Smooth muscle cell (in vitro differentiated cells): ENCODE data around the gene TEX19. TPM values are rescaled to one million over a fixed set of nuclear protein-coding genes. Genes with fewer than 3 reads are reported as not detected.

ENCODE experiments used
- DNase-seq: peaks from one replicate; lab custom pipeline; 2025; ENCODE audit not compliant: unreplicated experiment; lab: John Stamatoyannopoulos, UW
- H2AFZ ChIP-seq: fragments of 200-600 bp; sonication (generic); 2 replicates; pipeline ENCODE4 v1.6.0; 2016; ENCODE audit warnings: antibody characterized with exemption, low read depth, mild to moderate bottlenecking
- H3F3A ChIP-seq: fragments of 200-600 bp; sonication (generic); 2 replicates; pipeline ENCODE4 v1.6.0; 2017; ENCODE audit warnings: antibody characterized with exemption, low read depth
- H3K27ac ChIP-seq: fragments of 200-600 bp; sonication (generic); 2 replicates; pipeline ENCODE4 v1.5.1; 2016; ENCODE audit warnings: low read depth, mild to moderate bottlenecking
- H3K27me3 ChIP-seq: fragments of 200-600 bp; sonication (generic); 2 replicates; pipeline ENCODE4 v1.6.1; 2016; ENCODE audit warnings: low read depth, mild to moderate bottlenecking
- H3K36me3 ChIP-seq: fragments of 200-600 bp; sonication (generic); 2 replicates; pipeline ENCODE4 v1.5.1; 2016; ENCODE audit warnings: low read depth
- H3K4me1 ChIP-seq: fragments of 200-600 bp; sonication (generic); 2 replicates; pipeline ENCODE4 v1.5.1; 2016; ENCODE audit warnings: low read depth
- H3K4me2 ChIP-seq: fragments of 200-600 bp; sonication (generic); 2 replicates; pipeline ENCODE4 v1.6.0; 2016; ENCODE audit warnings: mild to moderate bottlenecking
- H3K4me3 ChIP-seq: fragments of 200-600 bp; sonication (generic); 2 replicates; pipeline ENCODE4 v1.5.1; 2016; ENCODE audit warnings: mild to moderate bottlenecking
- H3K79me2 ChIP-seq: fragments of 200-600 bp; sonication (generic); 2 replicates; pipeline ENCODE4 v1.6.0; 2016; ENCODE audit warnings: low read depth, mild to moderate bottlenecking
- H3K9ac ChIP-seq: fragments of 200-600 bp; sonication (generic); 2 replicates; pipeline ENCODE4 v1.6.0; 2016; ENCODE audit warnings: low read depth
- H3K9me3 ChIP-seq: fragments of 200-600 bp; sonication (generic); replicated peaks from 2 replicates; pipeline ENCODE4 v1.5.1; 2016; ENCODE audit warnings: low read depth
- H4K20me1 ChIP-seq: fragments of 200-600 bp; sonication (generic); 2 replicates; pipeline ENCODE4 v1.6.0; 2016; ENCODE audit warnings: low read depth
- WGBS: methylation state at CpG from one replicate; pipeline ENCODE4 v1.1.7; 2016; ENCODE audit warnings: low lambda C conversion rate; 5-methylcytosine and 5-hydroxymethylcytosine counted together
- polyA plus RNA-seq: library from polyadenylated mRNA; unstranded; fragments of >200 nt; fragmentation: Nextera tagmentation; extraction: Ambion mirVana; gene quantifications from 2 replicates; pipeline ENCODE4 v1.2.1, GENCODE V29; 2016
- total RNA-seq: library from RNA; depleted of rRNA; stranded (reverse); fragments of >200 nt; gene quantifications from 2 replicates; pipeline ENCODE4 v1.2.3, GENCODE V29; 2014
- TF ChIP-seq, protein P1 (sequence below): fragments of 200-600 bp; sonication (generic); IDR thresholded peaks from 2 replicates; pipeline ENCODE4 v1.5.1; 2017; ENCODE audit warnings: borderline replicate concordance, mild to moderate bottlenecking, antibody characterized with exemption; ENCODE audit not compliant: insufficient read depth, poor library complexity, severe bottlenecking

TEX19 gene
- total and polyA plus RNA-seq, 2 experiments from 2014 or later = not detected

DNA sequence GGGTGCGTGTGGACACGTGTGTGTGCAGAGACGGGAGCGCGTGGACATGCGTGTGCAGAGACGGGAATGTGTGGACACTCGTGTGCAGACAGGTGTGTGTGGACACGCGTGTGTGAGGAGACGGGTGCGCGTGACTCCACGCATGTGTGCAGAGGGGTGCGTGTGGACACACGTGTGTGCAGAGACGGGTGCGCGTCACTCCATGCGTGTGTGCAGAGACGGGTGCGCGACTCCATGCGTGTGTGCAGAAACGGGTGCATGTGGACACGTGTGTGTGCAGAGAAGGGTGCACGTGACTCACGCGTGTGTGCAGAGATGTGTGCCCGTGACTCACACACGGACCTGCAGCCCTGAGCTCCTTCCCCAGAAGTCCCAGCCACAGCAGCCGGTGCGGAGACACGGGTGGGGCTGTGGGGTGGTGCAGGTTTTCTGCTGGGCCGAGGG, 39.4 kb upstream of the TEX19 start:
- no peak overlapping the region for H3K27ac ChIP-seq
- no peaks in the 10 kb centered on the region for H3K79me2 ChIP-seq
- no peak overlapping the region for H2AFZ ChIP-seq
- H3K27me3 ChIP-seq = peaks cover 4% of the 10 kb centered on the region
- DNase-seq = no peak
- no peaks in the 10 kb centered on the region for H3K9me3 ChIP-seq
- 96% methylated on average over 33 of the region's 35 CpGs for WGBS
- no peak overlapping the region for H3K4me3 ChIP-seq
- H4K20me1 ChIP-seq = no peaks in the 10 kb centered on the region
- H3K4me2 ChIP-seq = no peak overlapping the region
- no peaks in the 10 kb centered on the region for H3F3A ChIP-seq
- no peaks in the 10 kb centered on the region for H3K36me3 ChIP-seq
- no peak overlapping the region for H3K9ac ChIP-seq
- peaks cover 4% of the 10 kb centered on the region for H3K4me1 ChIP-seq
- TF ChIP-seq, protein P1, sequence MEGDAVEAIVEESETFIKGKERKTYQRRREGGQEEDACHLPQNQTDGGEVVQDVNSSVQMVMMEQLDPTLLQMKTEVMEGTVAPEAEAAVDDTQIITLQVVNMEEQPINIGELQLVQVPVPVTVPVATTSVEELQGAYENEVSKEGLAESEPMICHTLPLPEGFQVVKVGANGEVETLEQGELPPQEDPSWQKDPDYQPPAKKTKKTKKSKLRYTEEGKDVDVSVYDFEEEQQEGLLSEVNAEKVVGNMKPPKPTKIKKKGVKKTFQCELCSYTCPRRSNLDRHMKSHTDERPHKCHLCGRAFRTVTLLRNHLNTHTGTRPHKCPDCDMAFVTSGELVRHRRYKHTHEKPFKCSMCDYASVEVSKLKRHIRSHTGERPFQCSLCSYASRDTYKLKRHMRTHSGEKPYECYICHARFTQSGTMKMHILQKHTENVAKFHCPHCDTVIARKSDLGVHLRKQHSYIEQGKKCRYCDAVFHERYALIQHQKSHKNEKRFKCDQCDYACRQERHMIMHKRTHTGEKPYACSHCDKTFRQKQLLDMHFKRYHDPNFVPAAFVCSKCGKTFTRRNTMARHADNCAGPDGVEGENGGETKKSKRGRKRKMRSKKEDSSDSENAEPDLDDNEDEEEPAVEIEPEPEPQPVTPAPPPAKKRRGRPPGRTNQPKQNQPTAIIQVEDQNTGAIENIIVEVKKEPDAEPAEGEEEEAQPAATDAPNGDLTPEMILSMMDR = no peak

DNA sequence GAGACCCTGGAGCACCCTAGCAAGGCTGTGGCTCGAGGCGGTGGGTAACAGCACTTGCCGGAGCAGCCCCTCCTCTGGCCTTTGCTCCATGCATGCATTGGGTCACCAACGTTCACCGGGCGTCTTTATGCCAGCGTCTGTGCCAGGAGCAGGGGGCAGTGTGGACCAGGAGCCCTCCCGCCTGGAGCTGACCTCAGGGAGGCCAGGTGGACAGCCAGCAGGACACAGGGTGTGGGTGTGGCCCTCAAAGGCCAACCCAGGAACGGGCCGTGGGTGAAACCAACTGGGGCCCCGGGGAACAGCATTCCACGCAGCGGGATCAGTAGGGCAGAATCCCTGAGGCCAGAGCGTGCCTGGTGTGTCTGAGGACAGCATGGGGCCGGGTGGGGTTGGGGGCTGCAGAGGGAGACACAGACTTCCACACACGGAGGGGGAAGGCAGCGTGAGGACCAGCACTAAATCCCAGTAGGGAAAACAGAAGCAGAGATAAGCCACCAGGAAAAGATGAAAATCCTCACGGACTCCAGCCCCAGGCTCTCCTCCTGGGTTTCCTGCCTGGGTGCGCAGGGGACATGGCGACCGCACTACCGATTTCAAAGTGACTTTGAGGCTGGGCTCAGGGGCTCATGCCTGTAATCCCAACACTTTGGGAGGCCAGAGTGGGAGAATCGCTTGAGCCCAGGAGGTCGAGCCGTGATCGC, 38.8 kb upstream of the TEX19 start:
- no peak for DNase-seq
- no peak overlapping the region for H2AFZ ChIP-seq
- H3K36me3 ChIP-seq = no peaks in the 10 kb centered on the region
- 77% methylated on average over 21 of the region's 26 CpGs for WGBS
- peaks cover 4% of the 10 kb centered on the region for H3K27me3 ChIP-seq
- H3F3A ChIP-seq = no peaks in the 10 kb centered on the region
- TF ChIP-seq, protein P1 = no peak
- no peak overlapping the region for H3K4me2 ChIP-seq
- peaks cover 4% of the 10 kb centered on the region for H3K4me1 ChIP-seq
- no peaks in the 10 kb centered on the region for H3K9me3 ChIP-seq
- no peak overlapping the region for H3K9ac ChIP-seq
- no peaks in the 10 kb centered on the region for H4K20me1 ChIP-seq
- no peak overlapping the region for H3K4me3 ChIP-seq
- H3K79me2 ChIP-seq = no peaks in the 10 kb centered on the region
- H3K27ac ChIP-seq = no peak overlapping the region

DNA sequence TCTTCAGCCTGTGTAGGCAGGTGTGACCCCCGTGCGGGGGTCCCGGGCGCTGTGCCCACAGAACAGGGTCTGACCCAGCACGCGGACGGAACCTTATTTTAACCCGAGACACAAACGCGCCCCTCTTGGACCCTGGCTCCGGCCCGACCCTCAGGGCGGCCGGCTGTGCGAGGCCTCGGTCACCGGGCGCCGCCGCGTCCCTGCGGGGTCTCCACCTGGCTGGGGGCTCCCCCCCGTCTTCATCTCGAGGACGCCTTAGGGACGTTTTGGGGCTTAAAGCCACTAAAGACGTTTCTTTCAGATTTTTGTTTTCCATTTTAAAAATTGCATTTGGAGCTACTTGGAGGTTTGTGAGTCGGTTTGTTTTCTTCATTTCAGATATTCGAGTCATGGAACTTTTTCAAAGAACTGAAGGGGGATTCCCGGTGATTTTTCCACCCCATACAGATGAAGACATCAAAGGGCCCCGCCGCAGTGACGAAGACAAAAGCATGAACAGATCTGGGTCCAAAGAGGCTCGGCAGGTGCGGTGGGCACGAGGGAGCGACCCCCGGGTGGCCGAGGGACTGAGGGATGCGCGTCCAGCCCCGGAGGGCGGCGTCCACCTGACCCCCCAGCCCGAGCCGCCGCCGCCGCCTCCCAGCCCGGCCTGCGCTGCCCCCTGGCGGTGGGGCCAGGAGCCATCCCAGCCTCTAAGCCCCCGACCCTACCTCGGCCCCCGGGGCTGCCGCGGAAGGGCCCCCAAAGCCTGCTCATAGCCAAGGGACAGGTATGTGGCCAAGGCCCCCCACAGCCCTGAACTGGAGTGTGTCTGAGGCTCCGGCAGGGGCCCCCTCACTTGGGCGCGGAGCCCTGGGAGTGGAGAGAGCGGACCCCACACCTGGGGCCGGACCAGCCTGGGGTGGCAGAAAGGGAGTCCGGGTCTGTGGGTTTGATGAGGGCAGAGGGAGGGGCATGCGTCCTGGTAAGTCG, 37.8 kb upstream of the TEX19 start:
- H3K4me3 ChIP-seq = no peak overlapping the region
- no peaks in the 10 kb centered on the region for H4K20me1 ChIP-seq
- H3K9ac ChIP-seq = no peak overlapping the region
- H3K36me3 ChIP-seq = no peaks in the 10 kb centered on the region
- H3K9me3 ChIP-seq = no peaks in the 10 kb centered on the region
- DNase-seq = no peak
- no peaks in the 10 kb centered on the region for H3F3A ChIP-seq
- H3K79me2 ChIP-seq = no peaks in the 10 kb centered on the region
- TF ChIP-seq, protein P1 = peak; percentile 85
- no peak overlapping the region for H2AFZ ChIP-seq
- H3K27me3 ChIP-seq = peaks cover 4% of the 10 kb centered on the region
- H3K4me1 ChIP-seq = no peaks in the 10 kb centered on the region
- H3K4me2 ChIP-seq = peak overlapping the region; percentile 47
- H3K27ac ChIP-seq = no peak overlapping the region
- WGBS = 73% methylated on average over 49 of the region's 65 CpGs
